Effector memory CD4-positive, alpha-beta T cell (primary cell): ENCODE measurements around the gene SIK1.

Experiments
- DNase-seq, 3 donors: peaks; one replicate each; pipeline ENCODE4 v3.0.0-alpha.2; 2020
- H3K27ac ChIP-seq: 2 replicates; pipeline ENCODE4 v1.7.0; 2013; ENCODE audit warnings: mild to moderate bottlenecking, low read length, moderate library complexity; ENCODE audit not compliant: insufficient read depth, poor library complexity, severe bottlenecking
- H3K27me3 ChIP-seq: replicated peaks from 2 replicates; pipeline ENCODE4 v1.7.0; 2013; ENCODE audit warnings: mild to moderate bottlenecking, low read length; ENCODE audit not compliant: insufficient read depth, control insufficient read depth, poor library complexity, severe bottlenecking
- H3K36me3 ChIP-seq: 2 replicates; pipeline ENCODE4 v1.7.0; 2013; ENCODE audit warnings: mild to moderate bottlenecking, low read length, moderate library complexity; ENCODE audit not compliant: control insufficient read depth, insufficient read depth
- H3K4me1 ChIP-seq: 2 replicates; pipeline ENCODE4 v1.7.0; 2013; ENCODE audit warnings: low read length, mild to moderate bottlenecking; ENCODE audit not compliant: control insufficient read depth, insufficient read depth, poor library complexity, severe bottlenecking
- H3K4me3 ChIP-seq: 2 replicates; pipeline ENCODE4 v1.7.0; 2013; ENCODE audit warnings: low read length, low read depth, mild to moderate bottlenecking; ENCODE audit not compliant: insufficient read depth, poor library complexity, severe bottlenecking
- H3K9me3 ChIP-seq: 2 replicates; pipeline ENCODE4 v1.7.0; 2013; ENCODE audit warnings: mild to moderate bottlenecking, low read length, moderate library complexity; ENCODE audit not compliant: control insufficient read depth

The SIK1 gene

GRCh38 chr21:43368685-43369084 is 58.2 kb downstream of the SIK1 start:
- no peak for DNase-seq
- no peaks in the 10 kb centered on the region for H3K9me3 ChIP-seq
- no peak overlapping the region for H3K27ac ChIP-seq
- no peaks in the 10 kb centered on the region for H3K27me3 ChIP-seq
- H3K4me1 ChIP-seq = no peaks in the 10 kb centered on the region
- H3K4me3 ChIP-seq = no peak overlapping the region
- no peaks in the 10 kb centered on the region for H3K36me3 ChIP-seq

- H3K27ac ChIP-seq = no peak overlapping the region
- no peaks in the 10 kb centered on the region for H3K36me3 ChIP-seq
- no peaks in the 10 kb centered on the region for H3K27me3 ChIP-seq
- H3K9me3 ChIP-seq = no peaks in the 10 kb centered on the region
- H3K4me1 ChIP-seq = peaks cover 1% of the 10 kb centered on the region
- DNase-seq = no peak
- H3K4me3 ChIP-seq = no peak overlapping the region
Measured at GRCh38 chr21:43367859-43368258, 59.1 kb downstream of the SIK1 start.

GRCh38 chr21:43367296-43367695 is 59.6 kb downstream of the SIK1 start:
- DNase-seq = no peak
- Histone ChIP-seq H3K27ac (no peak overlapping the region), H3K36me3 (no peaks in the 10 kb centered on the region), H3K4me1 (peaks cover 6% of the 10 kb centered on the region), H3K27me3 (no peaks in the 10 kb centered on the region), H3K4me3 (no peak overlapping the region), H3K9me3 (no peaks in the 10 kb centered on the region)

GRCh38 chr21:43366656-43367055 is 60.3 kb downstream of the SIK1 start:
- no peak for DNase-seq

GRCh38 chr21:43365611-43366426 is 61.1 kb downstream of the SIK1 start:
- no peak for DNase-seq
- H3K36me3 ChIP-seq = no peaks in the 10 kb centered on the region
- no peaks in the 10 kb centered on the region for H3K9me3 ChIP-seq
- no peak overlapping the region for H3K27ac ChIP-seq
- no peak overlapping the region for H3K4me3 ChIP-seq
- H3K27me3 ChIP-seq = no peaks in the 10 kb centered on the region
- H3K4me1 ChIP-seq = peaks cover 21% of the 10 kb centered on the region

More at GRCh38 chr21:43366656-43367055, 60.3 kb downstream of the SIK1 start:
- Histone ChIP-seq H3K4me1 (peaks cover 13% of the 10 kb centered on the region), H3K36me3 (no peaks in the 10 kb centered on the region), H3K4me3 (no peak overlapping the region), H3K27ac (no peak overlapping the region), H3K27me3 (no peaks in the 10 kb centered on the region), H3K9me3 (no peaks in the 10 kb centered on the region)

GRCh38 chr21:43364851-43365424 is 62.0 kb downstream of the SIK1 start:
- DNase-seq = no peak
- Histone ChIP-seq H3K27ac (no peak overlapping the region), H3K27me3 (no peaks in the 10 kb centered on the region), H3K9me3 (no peaks in the 10 kb centered on the region), H3K4me3 (no peak overlapping the region), H3K36me3 (no peaks in the 10 kb centered on the region), H3K4me1 (peaks cover 22% of the 10 kb centered on the region)
